ENCODE data around the gene KCNK3.

DNA sequence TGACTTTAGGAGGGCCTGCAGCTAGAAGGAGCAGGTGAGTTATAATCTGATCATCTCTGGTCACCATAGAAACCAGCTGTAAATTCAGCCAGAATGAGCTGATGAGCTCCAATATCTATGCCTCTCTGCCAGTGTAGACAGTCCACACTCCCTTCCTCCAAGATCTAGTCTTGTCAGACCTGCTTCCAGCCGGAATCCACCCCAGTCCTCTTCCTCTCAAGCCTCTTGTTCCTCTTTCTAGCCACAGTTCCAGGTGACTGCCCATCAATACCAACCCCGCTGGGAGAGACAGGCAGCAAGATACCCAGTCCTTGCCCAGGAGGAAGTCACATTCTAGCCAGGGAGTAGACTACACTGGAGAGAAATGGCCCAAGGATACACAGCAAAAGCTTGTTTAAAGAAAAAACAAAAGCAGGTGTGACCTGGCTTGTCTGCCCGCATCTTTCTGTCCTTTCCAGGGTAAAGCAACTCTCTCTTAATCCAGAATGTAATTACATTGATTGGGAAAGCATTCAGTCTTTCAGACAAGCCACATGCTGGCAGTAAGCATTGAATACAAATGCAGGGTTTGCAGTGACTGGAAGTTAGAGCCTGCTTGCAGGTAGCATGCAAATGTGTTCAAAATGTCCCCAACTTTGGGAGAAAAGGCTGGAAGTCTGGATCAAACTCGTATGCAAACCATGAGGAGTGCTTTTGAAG, 62.6 kb downstream of the KCNK3 start:
- no peak for TF ChIP-seq EP300 (IDR thresholded peaks at IDR 0.05; ENCODE audit: borderline replicate concordance in 1 of 2, low read depth in 1 of 2, low read length in 1 of 2)
- TF ChIP-seq CTCF (IDR thresholded peaks at IDR 0.05) = no peak
- no peak for TF ChIP-seq RAD21 (IDR thresholded peaks at IDR 0.05; ENCODE audit: low read length)
- TF ChIP-seq SMC3 (IDR thresholded peaks at IDR 0.05; ENCODE audit: low read depth, low read length) = no peak
- no peak for TF ChIP-seq MXI1 (IDR thresholded peaks at IDR 0.05; ENCODE audit: low read depth, low read length)
- TF ChIP-seq NFIC (IDR thresholded peaks at IDR 0.05; ENCODE audit: borderline replicate concordance) = no peak
- TF ChIP-seq, protein P1, sequence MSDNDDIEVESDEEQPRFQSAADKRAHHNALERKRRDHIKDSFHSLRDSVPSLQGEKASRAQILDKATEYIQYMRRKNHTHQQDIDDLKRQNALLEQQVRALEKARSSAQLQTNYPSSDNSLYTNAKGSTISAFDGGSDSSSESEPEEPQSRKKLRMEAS (IDR thresholded peaks at IDR 0.05; ENCODE audit: low read depth) = no peak
- TF ChIP-seq TAF1 (IDR thresholded peaks at IDR 0.05; ENCODE audit: borderline replicate concordance, low read depth, low read length) = no peak
- TF ChIP-seq JUND (IDR thresholded peaks at IDR 0.05) = no peak
- TF ChIP-seq, protein P2, sequence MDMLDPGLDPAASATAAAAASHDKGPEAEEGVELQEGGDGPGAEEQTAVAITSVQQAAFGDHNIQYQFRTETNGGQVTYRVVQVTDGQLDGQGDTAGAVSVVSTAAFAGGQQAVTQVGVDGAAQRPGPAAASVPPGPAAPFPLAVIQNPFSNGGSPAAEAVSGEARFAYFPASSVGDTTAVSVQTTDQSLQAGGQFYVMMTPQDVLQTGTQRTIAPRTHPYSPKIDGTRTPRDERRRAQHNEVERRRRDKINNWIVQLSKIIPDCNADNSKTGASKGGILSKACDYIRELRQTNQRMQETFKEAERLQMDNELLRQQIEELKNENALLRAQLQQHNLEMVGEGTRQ (IDR thresholded peaks at IDR 0.05; ENCODE audit: borderline replicate concordance, low read depth, low read length) = no peak
- TF ChIP-seq GABPA (IDR thresholded peaks at IDR 0.05; ENCODE audit: low read depth) = no peak
- TF ChIP-seq RFX5 (IDR thresholded peaks at IDR 0.05; ENCODE audit: low read length) = no peak
- TF ChIP-seq PBX3 (IDR thresholded peaks at IDR 0.05) = no peak
- TF ChIP-seq SIN3A (IDR thresholded peaks at IDR 0.05; ENCODE audit: borderline replicate concordance, low read depth, low read length) = no peak

All from SK-N-SH (cell line).